ENCODE data around the gene CDH11. TPM values are rescaled to one million over a fixed set of nuclear protein-coding genes. Genes with fewer than 3 reads are reported as not detected.
A peak's percentile ranks its signal among the peaks of the same experiment; 100 is the strongest.

Gene CDH11
- total RNA-seq, 1 experiment from 2014 or later: 5.4 TPM

DNA sequence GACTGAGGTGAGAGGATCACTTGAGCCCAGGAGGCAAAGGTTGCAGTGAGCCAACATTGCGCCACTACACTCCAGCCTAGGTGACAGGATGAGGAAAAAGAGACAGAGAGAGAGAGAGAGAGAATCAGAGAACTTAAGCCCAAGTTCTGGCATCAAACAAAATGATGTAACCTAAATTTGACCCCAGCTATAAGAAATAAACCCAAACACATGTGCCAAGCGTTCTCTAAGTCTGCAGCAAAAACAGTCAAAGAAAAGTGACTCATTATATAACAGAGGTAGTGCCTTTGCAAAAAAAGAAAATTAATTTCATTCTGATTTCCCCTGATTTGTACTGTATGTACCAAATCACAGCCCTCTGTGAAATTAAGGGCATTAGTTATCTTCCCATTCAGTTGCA lies 89.5 kb downstream of the CDH11 start:
- Histone ChIP-seq H4K91ac (ENCODE audit: insufficient read length, low read depth, low read length) (no peak overlapping the region), H2BK120ac (ENCODE audit: low read depth, low read length, poor library complexity, severe bottlenecking) (no peak overlapping the region), H3K9me3 (ENCODE audit: control insufficient read depth, low read depth, low read length) (no peaks in the 10 kb centered on the region), H2BK12ac (ENCODE audit: insufficient read length, low read depth, low read length) (no peak overlapping the region), H4K5ac (ENCODE audit: insufficient read length, low read depth, low read length) (no peak overlapping the region), H3K4me1 (ENCODE audit: insufficient read depth, low read length) (no peaks in the 10 kb centered on the region), H2AK5ac (ENCODE audit: insufficient read length, low read length) (no peak overlapping the region), H3K27ac (ENCODE audit: insufficient read length, low read depth, low read length) (no peak overlapping the region), H2BK15ac (ENCODE audit: low read depth, low read length) (no peak overlapping the region), H3K14ac (ENCODE audit: insufficient read depth, low read length) (no peak overlapping the region), H3K79me2 (ENCODE audit: insufficient read depth, low read length) (no peaks in the 10 kb centered on the region), H4K20me1 (ENCODE audit: control insufficient read depth, insufficient read depth, insufficient read length) (no peaks in the 10 kb centered on the region), H3T11ph (ENCODE audit: low read length) (no peak overlapping the region), H3K4me2 (ENCODE audit: insufficient read depth, insufficient read length, low read length) (no peak overlapping the region), H3K4ac (ENCODE audit: low read depth, low read length) (no peak overlapping the region), H3K23ac (ENCODE audit: insufficient read length, low read depth, low read length) (no peak overlapping the region), H3K56ac (ENCODE audit: insufficient read length, low read depth, low read length) (no peak overlapping the region), H2BK5ac (ENCODE audit: insufficient read length, low read length) (no peak overlapping the region), H3K23me2 (ENCODE audit: insufficient read length, low read depth, low read length, poor library complexity, severe bottlenecking) (no peaks in the 10 kb centered on the region), H2BK20ac (ENCODE audit: low read depth, low read length, poor library complexity, severe bottlenecking) (no peak overlapping the region), H2AFZ (ENCODE audit: low read length) (no peak overlapping the region), H3K18ac (ENCODE audit: insufficient read length, low read depth, low read length) (no peak overlapping the region), H3K79me1 (ENCODE audit: insufficient read depth, low read depth, low read length, poor library complexity, severe bottlenecking) (no peaks in the 10 kb centered on the region), H3K27me3 (ENCODE audit: insufficient read depth, low read length) (no peaks in the 10 kb centered on the region), H4K8ac (replicated peaks; ENCODE audit: insufficient read length, low read depth, low read length) (no peak overlapping the region), H3K9ac (ENCODE audit: extremely low read depth, insufficient read length, low read length) (no peak overlapping the region)
- Mint-ChIP-seq H3K4me3 (no peak overlapping the region), H3K4me1 (peaks cover 8 to 23% of the 10 kb centered on the region in 2 experiments), H3K9me3 (no peaks in the 10 kb centered on the region), H3K36me3 (ENCODE audit: insufficient read depth in 1 of 3, low read depth in 3 of 3) (no peaks in the 10 kb centered on the region), H3K27me3 (ENCODE audit: low read depth) (peaks cover 6% of the 10 kb centered on the region), H3K27ac (0 out of 7 replicates have a peak overlapping the region, but pooled peaks of 1 of the 3 experiments have one; percentile 41)
- no peak for DNase-seq
- no CpG with 5 or more reads among the region's 2 CpGs for WGBS (ENCODE audit: extremely low coverage, insufficient read length, low lambda C conversion rate)
- TF ChIP-seq, protein P1, sequence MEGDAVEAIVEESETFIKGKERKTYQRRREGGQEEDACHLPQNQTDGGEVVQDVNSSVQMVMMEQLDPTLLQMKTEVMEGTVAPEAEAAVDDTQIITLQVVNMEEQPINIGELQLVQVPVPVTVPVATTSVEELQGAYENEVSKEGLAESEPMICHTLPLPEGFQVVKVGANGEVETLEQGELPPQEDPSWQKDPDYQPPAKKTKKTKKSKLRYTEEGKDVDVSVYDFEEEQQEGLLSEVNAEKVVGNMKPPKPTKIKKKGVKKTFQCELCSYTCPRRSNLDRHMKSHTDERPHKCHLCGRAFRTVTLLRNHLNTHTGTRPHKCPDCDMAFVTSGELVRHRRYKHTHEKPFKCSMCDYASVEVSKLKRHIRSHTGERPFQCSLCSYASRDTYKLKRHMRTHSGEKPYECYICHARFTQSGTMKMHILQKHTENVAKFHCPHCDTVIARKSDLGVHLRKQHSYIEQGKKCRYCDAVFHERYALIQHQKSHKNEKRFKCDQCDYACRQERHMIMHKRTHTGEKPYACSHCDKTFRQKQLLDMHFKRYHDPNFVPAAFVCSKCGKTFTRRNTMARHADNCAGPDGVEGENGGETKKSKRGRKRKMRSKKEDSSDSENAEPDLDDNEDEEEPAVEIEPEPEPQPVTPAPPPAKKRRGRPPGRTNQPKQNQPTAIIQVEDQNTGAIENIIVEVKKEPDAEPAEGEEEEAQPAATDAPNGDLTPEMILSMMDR (conservative IDR thresholded peaks at IDR 0.05): no peak
